Esophagus muscularis mucosa (tissue), 4 donors: ENCODE measurements around the gene USP30. TPM values are rescaled to one million over a fixed set of nuclear protein-coding genes. Genes with fewer than 3 reads are reported as not detected.

Source experiments
- DNase-seq: peaks from one replicate; pipeline ENCODE4 v3.0.0-alpha.2; 2017; ENCODE audit errors: extremely low spot score
- H3K27ac ChIP-seq, 4 donors: fragments of 200-600 bp; sonication (generic); replicated peaks in 1 of 4; 1 replicate in 3 of 4; 2 replicates in 1 of 4; pipeline ENCODE4 v1.5.1; 2016 to 2019; ENCODE audit warnings: mild to moderate bottlenecking in 1 of 4
- H3K27me3 ChIP-seq, 4 donors: fragments of 200-600 bp; sonication (generic); one replicate each; pipeline versions ENCODE4 v1.5.1 to v1.6.0; 2016 to 2019
- H3K36me3 ChIP-seq, 4 donors: fragments of 200-600 bp; sonication (generic); one replicate each; pipeline ENCODE4 v1.5.1; 2016 to 2019
- H3K4me1 ChIP-seq, 4 donors: fragments of 200-600 bp; sonication (generic); one replicate each; pipeline ENCODE4 v1.5.1; 2016 to 2019
- H3K4me3 ChIP-seq, 4 donors: fragments of 200-600 bp; sonication (generic); 1 replicate in 2 of 4; 2 replicates in 2 of 4; pipeline ENCODE4 v1.5.1; 2016 to 2019; ENCODE audit warnings: mild to moderate bottlenecking in 4 of 4, moderate library complexity in 1 of 4
- H3K9me3 ChIP-seq, 4 donors: fragments of 200-600 bp; sonication (generic); 1 replicate in 3 of 4; 2 replicates in 1 of 4; pipeline ENCODE4 v1.5.1; 2016 to 2019
- EP300 ChIP-seq: sonication (generic); formaldehyde crosslinking; IDR thresholded peaks from one replicate; pipeline ENCODE4 v1.6.1; 2017; ENCODE audit warnings: antibody characterized with exemption
- POLR2A ChIP-seq: fragments of 450-650 bp; IDR thresholded peaks from one replicate; pipeline ENCODE4 v1.6.1; 2017; ENCODE audit warnings: antibody characterized with exemption, moderate library complexity, mild to moderate bottlenecking, low read depth
- POLR2AphosphoS5 ChIP-seq, 2 donors: sonication (generic); formaldehyde crosslinking; IDR thresholded peaks; one replicate each; pipeline ENCODE4 v1.6.1; 2017; ENCODE audit warnings: antibody characterized with exemption in 2 of 2
- WGBS: methylation state at CpG from one replicate; pipeline ENCODE4 v1.1.5; 2018; 5-methylcytosine and 5-hydroxymethylcytosine counted together
- intact Hi-C: fragments of 100-400 bp; cut with DNase I; formaldehyde crosslinking; loops from one replicate; pipeline ENCODE4 v1.15.1; 2023
- total RNA-seq, 4 donors: library from RNA; depleted of rRNA; stranded (reverse); fragments of >200 nt; gene quantifications; one replicate each; pipeline versions ENCODE4 v1.1.0 to v1.2.1, GENCODE V29; 2016
- TF ChIP-seq, protein P1 (sequence below), 3 experiments: fragments of 200-600 bp in 2 of 3; fragments of 450-650 bp in 1 of 3; sonication (generic) in 2 of 3; IDR thresholded peaks; one replicate each; pipeline ENCODE4 v1.5.1; 2017 to 2019; ENCODE audit warnings: antibody characterized with exemption in 3 of 3, mild to moderate bottlenecking in 2 of 3, moderate library complexity in 1 of 3

USP30 gene
- total RNA-seq, 4 donors from 2014 or later: 6.2 to 14.6 (median 12.2) TPM

- no peak for TF ChIP-seq POLR2AphosphoS5 (IDR thresholded peaks at IDR 0.05)
- no peak for TF ChIP-seq POLR2A
- TF ChIP-seq EP300: no peak
- TF ChIP-seq, protein P1, sequence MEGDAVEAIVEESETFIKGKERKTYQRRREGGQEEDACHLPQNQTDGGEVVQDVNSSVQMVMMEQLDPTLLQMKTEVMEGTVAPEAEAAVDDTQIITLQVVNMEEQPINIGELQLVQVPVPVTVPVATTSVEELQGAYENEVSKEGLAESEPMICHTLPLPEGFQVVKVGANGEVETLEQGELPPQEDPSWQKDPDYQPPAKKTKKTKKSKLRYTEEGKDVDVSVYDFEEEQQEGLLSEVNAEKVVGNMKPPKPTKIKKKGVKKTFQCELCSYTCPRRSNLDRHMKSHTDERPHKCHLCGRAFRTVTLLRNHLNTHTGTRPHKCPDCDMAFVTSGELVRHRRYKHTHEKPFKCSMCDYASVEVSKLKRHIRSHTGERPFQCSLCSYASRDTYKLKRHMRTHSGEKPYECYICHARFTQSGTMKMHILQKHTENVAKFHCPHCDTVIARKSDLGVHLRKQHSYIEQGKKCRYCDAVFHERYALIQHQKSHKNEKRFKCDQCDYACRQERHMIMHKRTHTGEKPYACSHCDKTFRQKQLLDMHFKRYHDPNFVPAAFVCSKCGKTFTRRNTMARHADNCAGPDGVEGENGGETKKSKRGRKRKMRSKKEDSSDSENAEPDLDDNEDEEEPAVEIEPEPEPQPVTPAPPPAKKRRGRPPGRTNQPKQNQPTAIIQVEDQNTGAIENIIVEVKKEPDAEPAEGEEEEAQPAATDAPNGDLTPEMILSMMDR (IDR thresholded peaks at IDR 0.05): no peak
- H3K27ac ChIP-seq: no peak overlapping the region
- intact Hi-C loops: no loop called here
- no peak overlapping the region for H3K4me3 ChIP-seq
- peaks cover 0 to 9% (median 3%) of the 10 kb centered on the region in 4 donors for H3K9me3 ChIP-seq
- WGBS: 91% methylated on average over 13 of the region's 14 CpGs
- H3K4me1 ChIP-seq: no peaks in the 10 kb centered on the region
- DNase-seq: no peak
- H3K36me3 ChIP-seq: peaks cover 41 to 98% (median 88%) of the 10 kb centered on the region in 4 donors
- no peaks in the 10 kb centered on the region for H3K27me3 ChIP-seq
Observed at GRCh38 chr12:109082751-109083150, 30.4 kb downstream of the USP30 start.

GRCh38 chr12:109084425-109084824, 32.0 kb downstream of the USP30 start:
- no peak for DNase-seq
- peaks cover 50 to 100% (median 95%) of the 10 kb centered on the region in 4 donors for H3K36me3 ChIP-seq
- TF ChIP-seq POLR2AphosphoS5 (IDR thresholded peaks at IDR 0.05) (no peak), POLR2A (no peak), EP300 (no peak)
- TF ChIP-seq, protein P1 (IDR thresholded peaks at IDR 0.05): no peak
- 100% methylated on average over 2 of the region's 2 CpGs for WGBS
- no peaks in the 10 kb centered on the region for H3K4me1 ChIP-seq
- no peaks in the 10 kb centered on the region for H3K27me3 ChIP-seq
- H3K4me3 ChIP-seq: no peak overlapping the region
- H3K9me3 ChIP-seq: no peaks in the 10 kb centered on the region
- no peak overlapping the region for H3K27ac ChIP-seq
- intact Hi-C loops: no loop called here

DNA sequence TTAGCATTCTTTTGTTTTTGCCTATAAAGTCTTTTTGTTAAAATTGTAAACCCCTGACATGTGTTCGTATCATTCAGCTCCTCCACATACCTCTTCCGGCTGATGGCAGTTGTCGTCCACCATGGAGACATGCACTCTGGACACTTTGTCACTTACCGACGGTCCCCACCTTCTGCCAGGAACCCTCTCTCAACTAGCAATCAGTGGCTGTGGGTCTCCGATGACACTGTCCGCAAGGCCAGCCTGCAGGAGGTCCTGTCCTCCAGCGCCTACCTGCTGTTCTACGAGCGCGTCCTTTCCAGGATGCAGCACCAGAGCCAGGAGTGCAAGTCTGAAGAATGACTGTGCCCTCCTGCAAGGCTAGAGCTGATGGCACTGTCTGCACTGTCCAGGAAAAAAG, 33.2 kb downstream of the USP30 start:
- intact Hi-C loops: no loop called here
- no peak for DNase-seq
- H3K36me3 ChIP-seq: peaks cover 50 to 100% (median 96%) of the 10 kb centered on the region in 4 donors

DNA sequence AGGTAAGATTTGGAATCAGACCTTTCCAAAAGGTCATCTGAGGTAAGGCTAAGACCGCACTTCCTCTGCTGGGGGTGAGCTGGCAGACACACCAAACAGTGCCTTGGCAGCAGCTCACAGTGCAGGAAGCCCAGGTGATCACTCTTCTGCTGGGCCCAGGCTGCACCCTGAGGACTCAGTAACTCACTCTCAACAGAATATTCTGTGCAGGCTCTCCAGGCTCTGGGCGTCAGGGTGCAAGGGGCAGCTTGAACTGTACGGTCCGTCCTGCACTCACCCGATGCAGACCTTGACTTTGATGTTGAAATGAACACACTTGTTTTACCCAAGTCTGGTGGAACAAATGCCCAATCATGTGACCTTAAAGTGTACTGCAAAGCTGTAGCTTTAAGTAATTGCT, 34.9 kb downstream of the USP30 start:
- Histone ChIP-seq H3K36me3 (peaks cover 42 to 92% (median 86%) of the 10 kb centered on the region in 4 donors), H3K9me3 (no peaks in the 10 kb centered on the region), H3K27ac (no peak overlapping the region), H3K4me1 (peaks cover 8 to 20% (median 15%) of the 10 kb centered on the region in 4 donors), H3K4me3 (no peak overlapping the region), H3K27me3 (no peaks in the 10 kb centered on the region)
- TF ChIP-seq POLR2AphosphoS5 (IDR thresholded peaks at IDR 0.05): no peak
- TF ChIP-seq, protein P1 (IDR thresholded peaks at IDR 0.05): no peak
- TF ChIP-seq POLR2A: no peak
- no peak for TF ChIP-seq EP300
- DNase-seq: no peak
- intact Hi-C loops: no loop called here
- WGBS: 63% methylated on average over 5 of the region's 5 CpGs

More for the DNA sequence above, 33.2 kb downstream of the USP30 start:
- Histone ChIP-seq H3K27ac (no peak overlapping the region), H3K27me3 (no peaks in the 10 kb centered on the region), H3K9me3 (no peaks in the 10 kb centered on the region), H3K4me3 (no peak overlapping the region), H3K4me1 (peaks cover 0 to 3% (median under 1%) of the 10 kb centered on the region in 4 donors)
- 89% methylated on average over 11 of the region's 11 CpGs for WGBS
- no peak for TF ChIP-seq POLR2A
- no peak for TF ChIP-seq POLR2AphosphoS5 (IDR thresholded peaks at IDR 0.05)
- TF ChIP-seq EP300: no peak
- TF ChIP-seq, protein P1 (IDR thresholded peaks at IDR 0.05): no peak

DNA sequence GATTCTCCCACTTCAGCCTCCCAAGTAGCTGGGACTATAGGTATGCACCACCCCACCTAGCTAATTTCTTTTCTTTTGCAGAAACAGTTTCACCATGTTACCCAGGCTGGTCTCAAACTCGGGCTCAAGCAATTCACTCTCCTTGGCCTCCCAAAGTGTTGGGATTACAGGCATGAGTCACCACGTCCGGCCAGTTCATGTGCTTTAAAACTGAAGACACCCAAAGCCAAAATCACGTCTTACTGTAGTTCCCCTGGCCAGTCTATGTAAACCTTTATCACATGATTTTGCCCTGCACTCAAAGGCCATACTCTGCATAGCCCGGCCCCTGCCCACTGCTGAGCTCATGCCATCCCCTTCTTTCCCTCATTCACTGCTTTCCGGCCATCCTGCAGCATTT, 36.4 kb downstream of the USP30 start:
- Histone ChIP-seq H3K4me1 (peaks cover 20 to 34% (median 29%) of the 10 kb centered on the region in 4 donors), H3K36me3 (peaks cover 30 to 76% (median 71%) of the 10 kb centered on the region in 4 donors), H3K9me3 (no peaks in the 10 kb centered on the region), H3K27ac (no peak overlapping the region), H3K4me3 (no peak overlapping the region), H3K27me3 (no peaks in the 10 kb centered on the region)
- 76% methylated on average over 6 of the region's 6 CpGs for WGBS
- no peak for DNase-seq
- TF ChIP-seq EP300: no peak
- TF ChIP-seq, protein P1 (IDR thresholded peaks at IDR 0.05): no peak
- no peak for TF ChIP-seq POLR2A
- TF ChIP-seq POLR2AphosphoS5 (IDR thresholded peaks at IDR 0.05): no peak
- intact Hi-C loops: no loop called here
